ENCODE measurements around the gene GPRIN3.
"Not testable (repeated sequence)": the region's sequence is repeated elsewhere in the genome, so short reads cannot be mapped to it uniquely, and the experiment has no call there.

GPRIN3 gene

GRCh38 chr4:89263265-89263664 is 44.3 kb downstream of the GPRIN3 start:
- no peak overlapping the region for H3K4me3 ChIP-seq (ENCODE audit: control insufficient read depth, low read depth, low read length)
- no peak for DNase-seq (ENCODE audit: low read depth)
- TF ChIP-seq CTCF (IDR thresholded peaks at IDR 0.05; ENCODE audit: control insufficient read depth, insufficient read depth, low read depth, low read length, missing control alignments) = no peak

GRCh38 chr4:89259301-89260028 is 48.1 kb downstream of the GPRIN3 start:
- no peak overlapping the region for H3K4me3 ChIP-seq (ENCODE audit: control insufficient read depth, low read depth, low read length)
- no peak for TF ChIP-seq CTCF (IDR thresholded peaks at IDR 0.05; ENCODE audit: control insufficient read depth, insufficient read depth, low read depth, low read length, missing control alignments)
- no peak for DNase-seq (ENCODE audit: low read depth)

- no peak for TF ChIP-seq CTCF (IDR thresholded peaks at IDR 0.05; ENCODE audit: control insufficient read depth, insufficient read depth, low read depth, low read length, missing control alignments)
- H3K4me3 ChIP-seq (ENCODE audit: control insufficient read depth, low read depth, low read length) = no peak overlapping the region
- DNase-seq (ENCODE audit: low read depth) = no peak
These were observed 49.1 kb downstream of the GPRIN3 start for GRCh38 chr4:89258506-89258905.

- no peak for DNase-seq (ENCODE audit: low read depth)
- TF ChIP-seq CTCF (IDR thresholded peaks at IDR 0.05; ENCODE audit: control insufficient read depth, insufficient read depth, low read depth, low read length, missing control alignments) = no peak
- H3K4me3 ChIP-seq (ENCODE audit: control insufficient read depth, low read depth, low read length) = no peak overlapping the region
These were observed 50.2 kb downstream of the GPRIN3 start for GRCh38 chr4:89257376-89257775.

- no peak for DNase-seq (ENCODE audit: low read depth)
- TF ChIP-seq CTCF (IDR thresholded peaks at IDR 0.05; ENCODE audit: control insufficient read depth, insufficient read depth, low read depth, low read length, missing control alignments) = no peak
- no peak overlapping the region for H3K4me3 ChIP-seq (ENCODE audit: control insufficient read depth, low read depth, low read length)
These were observed 51.3 kb downstream of the GPRIN3 start for GRCh38 chr4:89256203-89256800.

- DNase-seq (ENCODE audit: low read depth) = no peak
- peak; percentile 76 for TF ChIP-seq CTCF (IDR thresholded peaks at IDR 0.05; ENCODE audit: control insufficient read depth, insufficient read depth, low read depth, low read length, missing control alignments)
- no peak overlapping the region for H3K4me3 ChIP-seq (ENCODE audit: control insufficient read depth, low read depth, low read length)
These were observed 52.8 kb downstream of the GPRIN3 start for GRCh38 chr4:89254847-89255246.

GRCh38 chr4:89254347-89254746 is 53.3 kb downstream of the GPRIN3 start:
- not testable (repeated sequence) for DNase-seq (ENCODE audit: low read depth); H3K4me3 ChIP-seq (ENCODE audit: control insufficient read depth, low read depth, low read length)
